Tibial nerve (tissue), 4 donors: Measurements from ENCODE around the gene PIERCE2. TPM values are rescaled to one million over a fixed set of nuclear protein-coding genes. Genes with fewer than 3 reads are reported as not detected.
"Not testable (repeated sequence)": the region's sequence is repeated elsewhere in the genome, so short reads cannot be mapped to it uniquely, and the experiment has no call there.

Experiments
- DNase-seq, 2 donors: peaks; one replicate each; pipeline ENCODE4 v3.0.0-alpha.2; 2019; ENCODE audit warnings: low spot score in 2 of 2
- H3K27ac ChIP-seq, 4 donors: fragments of 200-600 bp; sonication (generic) in 3 of 4; one replicate each; pipeline ENCODE4 v1.5.1; 2017 to 2019; ENCODE audit warnings: mild to moderate bottlenecking in 1 of 4
- H3K27me3 ChIP-seq, 2 donors: fragments of 200-600 bp; sonication (generic) in 1 of 2; one replicate each; pipeline versions ENCODE4 v1.5.1 to v1.6.0; 2017 to 2019
- H3K36me3 ChIP-seq, 3 donors: fragments of 200-600 bp; sonication (generic); one replicate each; pipeline ENCODE4 v1.5.1; 2018 to 2019
- H3K4me1 ChIP-seq, 4 donors: fragments of 200-600 bp; sonication (generic) in 3 of 4; one replicate each; pipeline ENCODE4 v1.5.1; 2017 to 2019
- H3K4me3 ChIP-seq, 4 donors: fragments of 200-600 bp; sonication (generic) in 3 of 4; one replicate each; pipeline ENCODE4 v1.5.1; 2017 to 2019; ENCODE audit warnings: mild to moderate bottlenecking in 1 of 4, moderate library complexity in 1 of 4
- H3K9me3 ChIP-seq, 4 donors: fragments of 200-600 bp; sonication (generic) in 3 of 4; one replicate each; pipeline ENCODE4 v1.5.1; 2017 to 2019
- CTCF ChIP-seq, 5 experiments: fragments of 200-600 bp in 3 of 5; fragments of 450-650 bp in 2 of 5; sonication (generic) in 3 of 5; IDR thresholded peaks; one replicate each; pipeline ENCODE4 v1.5.1; 2016 to 2019; ENCODE audit warnings: antibody characterized with exemption in 5 of 5, mild to moderate bottlenecking in 3 of 5, moderate library complexity in 2 of 5
- EP300 ChIP-seq, 2 donors: sonication (generic); formaldehyde crosslinking; IDR thresholded peaks; one replicate each; pipeline ENCODE4 v1.6.1; 2017; ENCODE audit warnings: antibody characterized with exemption in 2 of 2, mild to moderate bottlenecking in 1 of 2
- POLR2A ChIP-seq, 2 donors: fragments of 450-650 bp; IDR thresholded peaks; one replicate each; pipeline ENCODE4 v1.6.1; 2017; ENCODE audit warnings: antibody characterized with exemption in 2 of 2, mild to moderate bottlenecking in 2 of 2, moderate library complexity in 2 of 2
- WGBS, 2 donors: methylation state at CpG; one replicate each; pipeline ENCODE4 v1.1.5; 2018; 5-methylcytosine and 5-hydroxymethylcytosine counted together
- total RNA-seq, 4 donors: library from RNA; depleted of rRNA; stranded (reverse); fragments of >200 nt; gene quantifications; one replicate each; pipeline ENCODE4 v1.1.0, GENCODE V29; 2016

The PIERCE2 gene
- total RNA-seq, 4 donors from 2014 or later = 1.8 to 4.8 (median 2.9) TPM; not detected in 1

- Histone ChIP-seq H3K27me3 (no peaks in the 10 kb centered on the region), H3K36me3 (peaks cover 0 to 47% (median 0%) of the 10 kb centered on the region in 3 donors), H3K27ac (no peak overlapping the region)
Observed at GRCh38 chr15:55389264-55389607, 19.1 kb upstream of the PIERCE2 start.

DNA sequence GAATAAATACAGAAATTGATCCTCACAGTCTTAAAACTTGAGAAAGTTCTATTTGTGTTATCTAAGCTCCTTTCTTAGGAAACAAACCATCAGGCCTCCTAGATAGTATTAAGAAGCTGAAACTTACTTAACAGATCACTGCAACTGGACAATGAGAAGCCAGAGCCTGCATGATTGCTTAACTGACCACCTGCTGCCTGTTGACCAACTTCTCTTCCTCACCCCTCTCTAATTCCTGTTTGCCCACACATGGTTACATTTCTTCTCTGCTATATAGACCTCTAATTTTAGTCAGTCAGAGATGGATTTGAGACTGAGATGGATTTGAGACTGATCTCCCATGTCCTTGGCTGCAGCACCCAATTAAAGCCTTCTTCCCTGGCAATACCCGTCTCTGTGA lies 13.6 kb upstream of the PIERCE2 start:
- H3K27ac ChIP-seq = no peak overlapping the region
- peaks cover 0 to 17% (median 0%) of the 10 kb centered on the region in 3 donors for H3K36me3 ChIP-seq
- H3K4me3 ChIP-seq = no peak overlapping the region
- 95 to 100% methylated on average over 1 of the region's 1 CpG for WGBS, 2 donors
- no peak for DNase-seq
- no peaks in the 10 kb centered on the region for H3K27me3 ChIP-seq
- H3K9me3 ChIP-seq = no peaks in the 10 kb centered on the region
- TF ChIP-seq EP300 (IDR thresholded peaks at IDR 0.05) (no peak), POLR2A (IDR thresholded peaks at IDR 0.05) (no peak), CTCF (IDR thresholded peaks at IDR 0.05) (no peak)
- peaks cover 0 to 5% (median 0%) of the 10 kb centered on the region in 4 donors for H3K4me1 ChIP-seq

More at GRCh38 chr15:55389264-55389607, 19.1 kb upstream of the PIERCE2 start:
- Histone ChIP-seq H3K4me3 (no peak overlapping the region), H3K4me1 (no peaks in the 10 kb centered on the region), H3K9me3 (no peaks in the 10 kb centered on the region)
- TF ChIP-seq EP300 (IDR thresholded peaks at IDR 0.05) = no peak
- no peak for TF ChIP-seq POLR2A (IDR thresholded peaks at IDR 0.05)
- TF ChIP-seq CTCF (IDR thresholded peaks at IDR 0.05) = no peak
- no peak for DNase-seq

DNA sequence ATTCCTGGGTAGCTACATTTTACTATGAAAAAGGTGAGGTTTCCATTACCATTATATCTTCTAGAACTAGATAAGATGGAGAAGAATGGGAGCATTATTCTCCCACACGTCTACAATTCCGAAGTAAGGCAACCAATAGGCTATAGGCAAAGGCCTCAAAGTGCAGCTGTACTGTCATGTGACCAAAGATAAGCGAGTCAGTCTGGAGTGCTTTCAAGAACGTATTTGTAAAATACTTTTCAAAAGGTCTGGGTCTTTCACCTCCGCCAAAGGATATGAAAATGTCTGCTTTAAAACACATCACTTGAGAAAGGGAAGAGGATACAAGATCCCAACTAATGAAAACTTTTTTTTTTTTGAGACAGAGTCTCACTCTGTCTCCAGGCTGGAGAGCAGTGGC lies 10.1 kb upstream of the PIERCE2 start:
- no peaks in the 10 kb centered on the region for H3K9me3 ChIP-seq
- H3K4me1 ChIP-seq = peaks cover 0 to 23% (median 0%) of the 10 kb centered on the region in 4 donors
- WGBS, 2 donors = 84 to 92% methylated on average over 5 of the region's 5 CpGs
- H3K36me3 ChIP-seq = peaks cover 0 to 17% (median 0%) of the 10 kb centered on the region in 3 donors
- DNase-seq = no peak
- H3K27me3 ChIP-seq = no peaks in the 10 kb centered on the region
- TF ChIP-seq CTCF (IDR thresholded peaks at IDR 0.05) (no peak), EP300 (IDR thresholded peaks at IDR 0.05) (no peak), POLR2A (IDR thresholded peaks at IDR 0.05) (no peak)
- H3K27ac ChIP-seq = no peak overlapping the region
- H3K4me3 ChIP-seq = no peak overlapping the region

- not testable (repeated sequence) for H3K4me3 ChIP-seq, H3K9me3 ChIP-seq, H3K27me3 ChIP-seq, DNase-seq, H3K27ac ChIP-seq
- peaks cover 0 to 17% (median 0%) of the 10 kb centered on the region in 3 donors for H3K36me3 ChIP-seq
- 95 to 98% methylated on average over 8 of the region's 8 CpGs for whole genome bisulfite sequencing, 2 donors
- H3K4me1 ChIP-seq = peaks cover 0 to 41% (median 4%) of the 10 kb centered on the region in 4 donors
Observed at GRCh38 chr15:55400050-55400449, 8.2 kb upstream of the PIERCE2 start.

- WGBS, 2 donors = 81 to 90% methylated on average over 1 of the region's 1 CpG
Observed at GRCh38 chr15:55401786-55402246, 6.5 kb upstream of the PIERCE2 start.

More at GRCh38 chr15:55401786-55402246, 6.5 kb upstream of the PIERCE2 start:
- Histone ChIP-seq H3K27me3 (no peaks in the 10 kb centered on the region), H3K36me3 (peaks cover 0 to 13% (median 0%) of the 10 kb centered on the region in 3 donors), H3K27ac (no peak overlapping the region), H3K9me3 (no peaks in the 10 kb centered on the region), H3K4me1 (peaks cover 0 to 51% (median 7%) of the 10 kb centered on the region in 4 donors), H3K4me3 (no peak overlapping the region)
- no peak for DNase-seq
- TF ChIP-seq EP300 (IDR thresholded peaks at IDR 0.05) (no peak), CTCF (IDR thresholded peaks at IDR 0.05) (no peak), POLR2A (IDR thresholded peaks at IDR 0.05) (no peak)
